GM06990 (cell line): ENCODE results near the gene NDFIP1.

ENCODE experiments used
- DNase-seq: peaks from one replicate; pipeline ENCODE4 v3.0.0-alpha.2; 2011; ENCODE audit not compliant: insufficient read length; ENCODE audit errors: extremely low read depth
- H3K27me3 ChIP-seq: replicated peaks from 2 replicates; pipeline ENCODE4 v1.6.0; 2011; ENCODE audit warnings: low read length; ENCODE audit not compliant: control insufficient read depth, insufficient read depth
- H3K36me3 ChIP-seq: 2 replicates; pipeline ENCODE4 v1.5.1; 2011; ENCODE audit warnings: low read length; ENCODE audit not compliant: control insufficient read depth, insufficient read depth
- H3K4me3 ChIP-seq: replicated peaks from 2 replicates; pipeline ENCODE4 v1.5.1; 2011; ENCODE audit warnings: low read depth, mild to moderate bottlenecking, control low read depth, low read length
- CTCF ChIP-seq: IDR thresholded peaks from 2 replicates; pipeline ENCODE4 v1.5.1; 2011; ENCODE audit warnings: low read length, control low read depth, mild to moderate bottlenecking, inconsistent platforms; ENCODE audit not compliant: insufficient read depth, poor library complexity, severe bottlenecking

The NDFIP1 gene

DNA sequence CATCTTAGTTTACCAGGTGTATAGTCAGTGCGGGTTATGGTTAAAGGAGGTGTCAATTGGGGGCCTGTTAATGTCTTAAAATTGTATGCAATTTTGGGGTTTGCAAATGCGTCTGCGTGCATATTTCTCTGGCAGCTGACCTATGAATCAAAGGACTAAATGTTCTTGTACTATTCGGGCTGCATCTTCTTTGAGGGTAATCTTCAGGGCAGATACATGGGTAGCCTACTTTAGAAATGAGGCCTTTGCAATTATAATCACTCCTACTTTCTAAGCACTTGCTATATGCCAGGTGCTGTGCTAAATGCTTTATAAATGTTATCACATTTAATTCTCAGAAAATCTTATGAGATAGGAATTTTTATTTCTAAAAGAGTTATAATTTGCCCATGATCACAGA, 58.2 kb downstream of the NDFIP1 start:
- TF ChIP-seq CTCF = no peak
- no peaks in the 10 kb centered on the region for H3K36me3 ChIP-seq
- H3K27me3 ChIP-seq = no peaks in the 10 kb centered on the region
- DNase-seq = no peak
- H3K4me3 ChIP-seq = no peak overlapping the region

DNA sequence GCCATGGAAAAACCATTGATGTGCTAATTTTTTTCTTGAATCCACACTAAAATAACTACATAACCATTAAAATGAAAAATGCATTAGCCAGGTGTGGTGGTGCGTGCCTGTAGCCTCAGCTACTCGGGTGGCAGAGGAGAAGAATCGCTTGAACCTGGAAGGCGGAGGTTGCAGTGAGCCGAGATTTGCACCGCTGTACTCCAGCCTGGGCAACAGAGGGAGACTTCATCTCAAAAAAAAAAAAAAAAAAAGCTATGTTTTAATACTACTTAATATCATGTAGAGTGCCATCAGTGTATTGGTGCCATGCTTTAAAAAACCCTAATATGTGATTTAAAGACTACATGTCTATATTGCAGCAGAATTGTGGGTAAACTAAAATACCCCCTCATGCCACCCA, 58.9 kb downstream of the NDFIP1 start:
- no peak for TF ChIP-seq CTCF
- DNase-seq = no peak
- H3K36me3 ChIP-seq = no peaks in the 10 kb centered on the region

DNA sequence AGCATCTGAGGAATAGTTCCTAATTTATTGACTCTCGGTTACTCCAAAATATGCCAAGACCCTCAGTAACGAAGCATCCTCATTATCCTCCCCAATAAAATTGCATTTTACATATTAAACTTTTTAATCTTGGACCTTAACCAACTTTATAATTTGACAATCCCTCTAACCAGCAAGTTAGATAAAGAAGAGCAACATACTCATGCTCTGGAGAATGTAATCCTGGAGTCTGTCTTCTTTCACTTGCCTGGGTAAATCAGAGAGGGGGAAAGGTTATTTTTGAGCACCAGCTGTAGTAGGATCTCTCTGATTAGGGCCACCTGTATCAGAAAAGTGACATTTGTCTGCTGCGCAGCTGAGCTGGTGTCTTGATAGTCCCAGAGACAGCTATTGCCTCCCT, 59.8 kb downstream of the NDFIP1 start:
- Histone ChIP-seq H3K36me3 (no peaks in the 10 kb centered on the region), H3K4me3 (no peak overlapping the region), H3K27me3 (no peaks in the 10 kb centered on the region)
- TF ChIP-seq CTCF = no peak
- no peak for DNase-seq

More for the DNA sequence above, 58.9 kb downstream of the NDFIP1 start:
- no peak overlapping the region for H3K4me3 ChIP-seq
- no peaks in the 10 kb centered on the region for H3K27me3 ChIP-seq

DNA sequence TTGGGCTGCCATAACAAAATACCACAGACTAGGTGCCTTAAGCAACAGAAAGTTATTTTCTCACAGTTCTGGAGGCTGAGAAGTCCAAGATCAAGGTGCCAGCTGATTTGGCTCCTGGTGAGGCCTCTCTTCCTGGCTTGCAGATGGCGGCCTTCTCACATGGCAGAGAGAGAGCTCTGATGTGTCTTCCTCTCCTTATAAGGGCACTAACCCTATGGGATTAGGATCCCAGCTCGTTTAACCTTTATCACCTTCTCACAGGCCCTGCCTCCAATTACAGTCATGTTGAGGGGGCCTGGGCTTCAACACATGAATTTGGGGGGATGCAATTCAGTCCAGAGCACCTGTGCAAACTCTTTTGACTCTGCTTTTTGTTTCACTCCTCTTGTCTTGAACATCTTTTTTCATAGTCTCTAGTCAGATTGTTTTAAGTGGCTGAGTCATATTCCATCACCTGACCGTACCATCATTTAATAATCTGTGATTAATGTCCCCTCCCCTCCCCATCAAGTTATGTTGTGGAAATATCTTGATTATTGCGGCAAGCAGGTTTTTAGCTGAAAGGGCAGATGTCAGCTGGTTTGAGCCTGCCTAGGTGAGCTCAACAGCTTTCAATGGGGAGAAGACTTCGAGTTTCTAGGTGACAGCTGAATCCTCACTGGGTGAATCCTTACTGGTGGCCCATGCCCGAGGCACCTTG, 61.8 kb downstream of the NDFIP1 start:
- Histone ChIP-seq H3K27me3 (no peaks in the 10 kb centered on the region), H3K36me3 (no peaks in the 10 kb centered on the region), H3K4me3 (no peak overlapping the region)
- DNase-seq = no peak
- TF ChIP-seq CTCF = no peak

DNA sequence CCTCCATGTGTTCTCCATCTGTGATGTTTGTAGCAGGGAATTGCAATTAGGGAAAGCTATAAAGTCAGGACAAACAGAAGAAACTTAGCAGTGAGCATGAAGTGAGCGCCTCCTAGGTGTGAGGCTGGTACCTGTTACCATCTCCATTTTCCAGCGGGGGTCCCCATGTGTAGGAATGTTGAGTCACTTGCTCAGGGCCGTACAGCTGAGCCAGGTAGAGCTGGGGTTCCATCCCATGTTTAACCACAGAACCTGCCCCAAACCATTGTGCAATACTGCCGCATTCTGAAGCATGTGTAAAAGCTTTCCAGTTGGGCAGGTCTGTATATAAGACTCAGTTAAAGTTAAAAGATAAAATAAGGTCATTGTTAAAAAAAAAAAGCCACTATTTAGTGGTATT, 62.7 kb downstream of the NDFIP1 start:
- Histone ChIP-seq H3K27me3 (no peaks in the 10 kb centered on the region), H3K4me3 (no peak overlapping the region), H3K36me3 (no peaks in the 10 kb centered on the region)
- DNase-seq = no peak
- TF ChIP-seq CTCF = no peak

DNA sequence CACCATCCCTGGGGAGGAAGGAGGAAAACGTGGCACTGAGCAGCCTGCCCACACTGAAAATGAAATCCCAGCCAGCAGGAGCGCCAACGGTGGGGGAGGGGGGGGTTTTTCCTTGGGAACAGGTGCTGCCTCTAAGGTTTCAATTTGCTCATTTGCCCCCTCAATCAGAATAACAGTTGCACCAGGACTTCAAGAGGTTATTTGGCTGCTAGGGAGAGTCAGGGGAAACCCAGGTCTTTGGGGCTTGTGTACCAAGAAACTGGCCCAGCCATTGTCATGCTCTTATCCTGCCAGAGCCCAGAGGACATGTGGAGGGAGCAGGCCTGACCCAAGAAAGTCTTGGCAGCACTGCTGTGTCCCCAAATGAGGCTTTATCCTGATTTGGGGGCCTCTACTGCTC, 66.5 kb downstream of the NDFIP1 start:
- no peak for TF ChIP-seq CTCF
- H3K36me3 ChIP-seq = no peaks in the 10 kb centered on the region
- no peak overlapping the region for H3K4me3 ChIP-seq
- no peaks in the 10 kb centered on the region; the same call in 1 of the 2 replicates for H3K27me3 ChIP-seq
- DNase-seq = no peak
